Activated T-cell treated with anti-CD3 and anti-CD28 coated beads for 1 hour (primary cell): ENCODE results near the gene ALDH3A1.
"Not testable (repeated sequence)": the region's sequence is repeated elsewhere in the genome, so short reads cannot be mapped to it uniquely, and the experiment has no call there.

ENCODE experiments used
- DNase-seq: peaks from one replicate; pipeline ENCODE4 v3.0.0-alpha.2; 2020; ENCODE audit warnings: low read depth

ALDH3A1 gene

DNA sequence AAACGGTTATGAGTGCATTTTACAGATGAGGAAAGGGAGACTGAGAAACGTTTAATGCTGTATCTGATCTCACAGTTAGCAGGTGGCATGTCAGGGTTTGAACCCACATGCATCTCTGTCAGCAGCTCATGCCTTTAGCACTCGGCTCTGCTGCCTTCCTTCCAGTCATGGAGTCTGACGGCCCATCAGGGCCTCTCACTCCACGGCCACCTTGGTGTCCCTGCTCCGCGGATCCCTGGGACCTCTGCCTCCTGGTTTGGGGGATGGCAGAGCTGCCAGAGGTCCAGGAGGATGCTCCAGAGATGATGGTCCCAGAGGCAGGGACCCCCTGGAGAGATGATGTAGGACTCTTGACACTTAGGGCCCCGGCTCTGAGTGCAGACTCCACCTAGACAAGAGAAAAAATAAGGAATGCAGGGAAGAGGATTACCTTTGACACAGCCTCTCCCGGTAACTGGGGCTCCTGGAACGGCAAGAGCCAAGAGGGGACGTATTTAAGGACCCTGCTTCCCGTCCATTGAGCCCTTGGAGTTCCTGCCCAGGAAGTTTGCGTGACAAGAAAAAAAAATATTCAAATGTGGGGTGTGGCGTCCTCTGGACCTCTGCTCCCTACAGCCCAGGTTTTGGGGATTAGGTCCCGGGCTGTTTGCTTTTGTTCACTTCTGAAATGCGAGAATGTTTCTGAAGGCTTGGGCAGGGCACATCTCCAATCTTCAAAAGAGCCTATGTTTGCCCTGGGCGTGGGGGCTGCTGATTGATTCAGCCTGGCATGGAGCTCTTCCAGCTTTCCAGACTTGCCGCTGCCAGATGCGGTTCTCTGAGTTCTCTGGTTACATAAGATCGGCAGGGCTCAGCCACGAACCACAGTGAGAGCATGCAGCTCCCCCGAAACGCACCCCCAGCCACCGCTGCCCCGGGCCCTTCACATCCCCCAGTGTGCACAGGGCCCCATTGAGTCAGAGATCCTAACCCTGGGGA, at the start of gene ALDH3A1:
Gene ALDH3A1 (minus strand): TSS at position 470 of the 978 bp plus-strand sequence. CDS start 3,169 bp downstream, outside the sequence.
- no peak for DNase-seq

DNA sequence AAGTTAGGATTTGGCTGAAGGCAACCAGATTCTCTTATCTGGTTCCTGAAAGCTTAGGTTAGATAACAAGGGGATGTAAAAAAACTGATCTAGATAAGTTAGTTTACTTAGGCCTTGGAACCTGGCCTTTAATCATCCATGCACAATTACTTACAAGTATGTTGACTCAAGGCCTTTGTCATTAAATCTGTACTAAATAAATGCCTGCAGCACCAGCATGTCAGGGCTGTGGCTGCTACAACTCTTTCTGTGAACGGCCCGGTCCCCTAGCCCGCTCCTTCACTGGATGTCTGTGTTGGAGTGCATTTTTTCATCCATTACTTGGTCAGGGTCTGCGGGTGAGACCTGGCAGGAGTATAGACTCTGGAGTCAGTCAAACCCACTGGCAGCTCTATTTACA, 48.4 kb upstream of the ALDH3A1 start:
- DNase-seq: no peak

DNA sequence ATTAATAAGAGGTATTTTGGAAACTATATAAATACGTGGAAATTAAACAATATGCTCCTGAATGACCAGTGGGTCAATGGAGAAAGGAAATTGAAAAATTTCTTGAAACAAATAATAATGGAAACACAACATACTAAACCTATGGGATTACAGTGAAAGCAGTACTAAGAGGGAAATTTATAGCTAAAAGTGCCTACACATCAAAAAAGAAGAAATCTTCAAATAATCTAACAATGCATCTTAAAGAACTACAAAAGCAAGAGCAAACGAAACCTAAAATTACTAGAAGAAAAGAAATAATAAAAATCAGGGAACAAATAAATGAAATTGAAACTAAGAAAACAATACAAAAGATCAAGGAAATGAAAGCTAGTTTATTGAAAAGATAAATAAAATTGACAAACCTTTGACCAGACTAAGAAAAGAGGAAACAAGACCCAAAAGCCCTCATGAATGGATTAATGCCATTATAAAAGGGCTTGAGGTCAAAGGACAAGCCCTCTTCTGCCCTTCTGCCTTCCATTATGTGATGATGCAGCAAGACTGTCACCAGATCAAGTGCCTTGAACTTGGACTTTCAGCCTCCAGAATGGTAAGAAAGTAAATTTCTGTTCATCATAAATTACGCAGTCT, 43.9 kb upstream of the ALDH3A1 start:
- no peak for DNase-seq

DNA sequence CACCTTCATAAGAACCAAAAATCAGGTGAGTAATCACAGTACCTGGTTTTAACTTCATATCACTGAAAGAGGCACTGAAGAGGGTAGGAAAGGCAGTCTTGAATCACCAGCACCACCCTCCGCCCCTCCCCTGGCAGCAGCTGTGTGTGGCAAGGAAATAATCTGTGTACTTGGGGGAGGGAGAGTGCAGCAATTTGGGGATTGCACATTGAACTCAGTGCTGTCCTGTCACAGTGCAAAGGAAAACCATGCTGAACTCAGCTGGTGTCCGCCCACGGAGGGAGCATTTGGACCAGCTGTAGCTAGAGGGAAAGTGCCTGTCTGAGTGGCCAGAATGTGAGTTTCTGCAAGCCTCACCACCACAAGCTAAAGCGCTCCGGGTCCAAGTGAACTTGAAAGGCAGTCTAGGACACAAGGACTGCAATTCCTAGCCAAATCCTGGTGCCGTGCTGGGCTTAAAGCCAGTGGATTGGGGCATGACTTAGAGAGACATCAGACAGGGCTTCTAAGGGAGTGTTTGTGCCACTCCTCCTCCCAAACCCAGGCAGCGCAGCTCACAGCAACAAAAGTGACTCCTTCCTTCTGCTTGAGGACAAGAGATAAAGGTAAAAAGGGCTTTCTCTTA, 39.7 kb upstream of the ALDH3A1 start:
- no peak for DNase-seq

DNA sequence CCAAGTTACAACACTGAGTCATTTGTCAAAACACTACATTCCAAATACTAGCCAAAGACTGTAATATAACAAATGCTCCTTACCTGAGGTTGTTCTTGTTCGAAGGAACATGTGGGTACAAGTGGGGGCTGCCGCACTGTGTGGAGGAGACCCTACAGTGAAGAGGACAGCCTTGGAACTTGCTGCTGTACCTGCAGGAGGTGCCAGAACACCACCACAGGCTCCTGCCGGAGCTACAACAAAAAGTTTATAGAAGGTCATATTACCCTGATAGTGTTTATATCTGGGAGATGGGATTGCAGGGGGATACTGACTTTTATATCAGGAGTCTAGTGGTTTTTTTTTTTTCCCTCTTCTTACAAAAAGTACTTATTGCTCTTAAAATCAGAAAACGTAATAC, 37.8 kb upstream of the ALDH3A1 start:
- no peak for DNase-seq

DNA sequence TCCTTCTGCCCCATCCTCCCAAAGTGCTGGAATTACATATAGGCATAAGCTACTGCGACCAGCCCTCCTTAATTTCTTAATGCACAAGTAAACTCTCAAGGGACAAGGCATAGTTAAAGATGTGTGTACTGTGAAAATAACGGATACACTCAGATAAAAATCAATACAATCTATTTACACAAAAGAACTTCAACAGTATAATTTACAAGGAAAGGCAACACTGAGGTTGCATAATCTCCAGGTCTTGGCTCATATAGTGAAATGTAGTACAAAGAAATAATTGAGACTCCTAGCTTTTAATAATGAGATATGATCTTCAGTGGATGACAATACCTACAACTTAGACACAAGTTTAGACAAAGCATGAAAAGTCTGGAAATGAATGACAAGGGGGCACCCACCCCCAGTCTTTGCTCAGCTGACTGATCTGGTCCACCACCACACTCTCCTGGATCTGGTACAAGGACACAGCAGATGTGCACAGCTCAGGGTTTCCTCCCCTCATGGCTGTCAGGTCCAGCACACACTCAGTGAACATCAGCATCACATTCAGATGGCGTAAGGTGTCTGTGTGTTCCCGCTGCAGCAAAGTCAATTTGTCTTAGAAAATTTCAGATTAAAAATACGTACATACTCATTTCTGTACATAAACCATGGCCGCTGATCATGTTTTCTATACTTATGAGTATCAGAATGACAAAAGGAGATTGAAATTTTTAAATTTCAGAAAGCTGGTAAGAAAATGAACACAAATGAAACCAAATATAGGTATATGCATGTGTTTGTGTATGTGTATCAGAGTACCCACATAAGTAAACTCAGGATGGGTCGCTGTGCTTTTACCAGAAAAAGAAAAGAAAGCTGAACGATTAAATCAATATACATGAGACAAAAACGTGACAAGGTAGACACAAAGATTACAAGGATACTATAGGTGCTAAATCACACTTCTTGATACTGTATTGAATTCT, 33.7 kb upstream of the ALDH3A1 start:
- DNase-seq: no peak

DNA sequence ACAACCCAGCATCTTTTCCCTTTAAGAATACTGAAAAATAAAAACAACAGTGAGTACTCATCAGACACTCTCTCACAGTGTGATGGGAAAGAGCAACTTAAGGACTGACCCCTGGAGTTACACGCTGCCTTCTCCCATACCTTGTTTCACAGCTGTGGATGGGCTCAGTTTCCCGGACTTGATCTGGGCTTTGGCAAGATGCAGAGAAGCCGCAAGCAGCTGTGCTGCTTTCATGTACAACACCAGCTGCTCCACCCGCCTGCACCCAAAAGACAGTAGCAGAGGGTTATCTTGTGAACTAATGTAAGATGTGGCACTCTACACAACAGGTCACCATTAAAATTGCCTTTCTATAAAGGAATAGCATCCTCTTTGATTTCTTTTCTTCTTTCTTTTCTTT, 32.7 kb upstream of the ALDH3A1 start:
- DNase-seq: no peak

DNA sequence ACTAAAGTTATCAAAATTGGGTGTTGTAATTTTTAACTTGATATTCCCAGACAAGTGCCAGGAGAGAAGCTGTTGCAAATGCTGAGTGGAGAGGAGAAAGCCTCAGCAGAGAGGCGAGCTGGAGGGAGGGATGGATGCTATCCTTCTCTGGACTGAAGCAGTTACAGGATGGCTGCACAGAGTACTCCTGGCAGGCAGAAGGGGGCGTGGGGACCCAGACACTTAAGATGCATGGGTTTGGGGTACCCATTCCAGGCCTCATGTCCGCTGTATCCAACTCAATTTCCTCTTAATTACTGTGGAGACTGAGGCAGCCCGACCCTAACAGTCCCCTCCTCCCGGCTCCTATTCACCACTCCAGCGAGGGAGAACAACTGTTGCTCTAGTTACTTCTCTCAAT, 25.4 kb upstream of the ALDH3A1 start:
- no peak for DNase-seq

DNA sequence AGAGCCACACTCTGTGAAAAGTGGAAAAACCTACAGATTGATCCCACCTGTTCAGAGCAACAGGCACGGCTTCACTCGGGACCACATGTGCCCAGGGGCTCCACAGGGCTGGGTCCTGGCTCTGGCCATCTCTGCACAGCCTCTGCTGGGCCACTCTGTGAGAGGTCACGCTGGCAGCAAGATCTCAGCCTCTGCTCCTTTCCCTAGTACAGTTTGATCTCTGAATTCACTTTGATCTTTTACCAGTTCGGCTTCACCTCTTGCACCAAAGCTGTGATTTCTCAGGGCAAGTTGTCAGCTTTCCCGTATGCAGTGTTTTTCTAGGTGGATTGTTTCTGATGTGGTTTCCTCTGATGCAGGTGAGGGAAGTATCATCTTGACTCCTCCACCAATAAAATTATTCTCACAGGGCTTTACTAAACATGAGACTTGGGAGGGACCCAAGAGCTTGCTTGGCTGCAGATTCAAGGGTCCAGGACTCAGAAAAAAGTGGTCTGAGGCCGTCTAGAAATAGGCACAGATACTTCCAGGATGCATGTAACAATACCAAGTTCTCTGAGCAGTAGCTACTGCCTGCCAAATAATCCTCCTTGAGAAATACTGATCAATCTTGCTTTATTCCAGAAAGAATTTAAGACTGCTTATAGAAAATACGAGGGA, 24.0 kb upstream of the ALDH3A1 start:
- DNase-seq: no peak

DNA sequence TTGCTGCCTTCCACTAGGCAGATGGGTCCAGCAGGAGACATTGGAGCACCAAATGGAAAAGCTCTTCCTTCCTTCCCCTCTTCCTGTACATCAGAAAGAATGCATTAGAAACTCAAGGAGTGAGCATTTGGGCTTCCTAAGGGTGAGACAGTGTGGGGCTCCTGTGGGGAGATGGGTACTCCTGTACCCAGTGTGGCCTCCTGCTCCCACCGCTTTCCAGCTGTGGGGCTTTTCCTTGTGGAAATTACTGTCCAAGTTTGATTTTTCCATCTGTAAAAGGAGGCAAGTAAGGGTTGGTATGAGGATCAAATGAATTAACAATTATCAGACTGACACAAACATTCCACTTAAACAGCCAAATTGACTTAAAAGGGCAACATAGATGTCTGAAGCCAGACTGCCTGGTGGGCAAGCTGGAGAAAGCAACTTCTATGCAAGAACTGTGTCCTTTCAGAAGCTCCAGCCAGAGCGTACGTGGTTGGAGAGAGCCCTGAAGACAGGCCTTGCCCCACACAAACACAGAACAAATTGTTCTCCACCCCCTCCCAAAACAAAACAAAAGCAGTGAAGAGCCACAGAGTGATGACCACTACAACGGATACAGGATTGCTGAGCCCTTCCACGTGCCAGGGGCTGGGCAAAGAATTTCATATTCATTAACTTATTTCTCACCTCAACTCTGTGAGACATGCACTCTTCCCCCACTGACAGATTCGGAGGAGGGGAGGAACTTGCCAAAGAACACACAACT, 23.1 kb upstream of the ALDH3A1 start:
- DNase-seq: no peak

DNA sequence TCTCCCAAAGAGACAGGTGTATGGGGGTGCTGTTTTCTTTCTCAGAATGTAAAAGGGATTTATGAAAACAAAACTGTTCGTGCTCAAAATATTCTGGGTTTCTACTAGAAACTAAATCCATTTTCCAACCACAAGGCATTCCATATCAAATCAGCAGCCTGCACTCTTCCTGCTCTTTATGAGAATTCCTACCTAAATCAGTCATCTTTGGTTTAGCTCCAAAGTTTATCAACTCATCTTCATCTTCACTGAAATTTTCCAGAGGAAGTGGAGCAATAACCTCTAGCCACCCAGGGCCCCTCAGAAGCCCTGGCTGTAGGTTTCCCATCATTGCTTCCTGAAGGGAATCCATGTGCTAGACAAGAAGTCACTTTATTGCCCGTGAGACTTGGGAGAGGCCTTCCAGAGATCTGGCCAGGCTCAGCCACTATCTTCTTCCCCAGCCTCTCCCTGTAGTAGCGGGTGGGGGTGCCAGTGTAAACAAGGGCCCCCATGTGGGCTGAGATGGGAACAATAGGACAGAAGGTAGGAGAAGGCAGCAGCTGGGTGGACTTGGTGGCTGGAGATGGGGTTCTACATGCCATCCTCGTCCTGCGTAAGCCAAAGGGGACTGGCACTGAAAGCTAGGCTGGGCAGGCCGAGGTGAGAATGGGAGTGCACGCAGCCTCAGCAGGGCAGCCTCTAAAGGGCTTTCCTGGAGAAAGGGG, 22.0 kb upstream of the ALDH3A1 start:
- no peak for DNase-seq

DNA sequence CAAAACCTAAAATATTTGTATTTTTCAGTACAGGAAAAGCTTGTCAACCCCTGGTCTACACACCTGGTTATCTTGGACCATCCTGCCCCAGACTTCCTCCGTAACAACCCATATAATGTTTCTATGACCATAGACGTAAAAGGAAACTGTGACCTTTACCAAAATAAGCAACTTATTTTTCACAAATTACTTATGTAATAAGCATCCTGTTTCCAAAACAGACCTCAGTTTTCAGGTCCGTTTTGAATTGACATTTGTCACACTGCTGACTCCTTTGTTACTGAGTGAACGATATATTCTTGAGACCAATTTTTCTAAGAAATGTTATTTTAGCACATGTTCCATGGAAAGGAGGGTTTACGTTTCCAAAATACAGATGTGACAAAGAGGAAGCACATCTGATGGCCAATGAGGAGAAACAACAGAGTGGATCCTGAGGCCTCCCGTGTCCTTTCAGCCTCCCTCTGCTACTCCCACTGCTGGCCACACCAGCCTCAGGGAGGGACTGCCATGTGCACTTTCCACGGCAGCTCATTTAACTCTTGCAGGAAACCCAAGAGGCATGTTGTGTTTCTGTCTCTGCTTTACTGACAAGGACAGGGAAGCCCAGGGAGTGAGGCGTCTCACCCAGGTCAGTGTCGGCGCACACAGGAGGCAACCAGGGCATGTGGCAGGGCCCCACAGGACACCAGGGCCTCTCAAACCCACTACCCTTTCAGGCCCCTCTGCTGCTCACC, 20.1 kb upstream of the ALDH3A1 start:
- DNase-seq: no peak

DNA sequence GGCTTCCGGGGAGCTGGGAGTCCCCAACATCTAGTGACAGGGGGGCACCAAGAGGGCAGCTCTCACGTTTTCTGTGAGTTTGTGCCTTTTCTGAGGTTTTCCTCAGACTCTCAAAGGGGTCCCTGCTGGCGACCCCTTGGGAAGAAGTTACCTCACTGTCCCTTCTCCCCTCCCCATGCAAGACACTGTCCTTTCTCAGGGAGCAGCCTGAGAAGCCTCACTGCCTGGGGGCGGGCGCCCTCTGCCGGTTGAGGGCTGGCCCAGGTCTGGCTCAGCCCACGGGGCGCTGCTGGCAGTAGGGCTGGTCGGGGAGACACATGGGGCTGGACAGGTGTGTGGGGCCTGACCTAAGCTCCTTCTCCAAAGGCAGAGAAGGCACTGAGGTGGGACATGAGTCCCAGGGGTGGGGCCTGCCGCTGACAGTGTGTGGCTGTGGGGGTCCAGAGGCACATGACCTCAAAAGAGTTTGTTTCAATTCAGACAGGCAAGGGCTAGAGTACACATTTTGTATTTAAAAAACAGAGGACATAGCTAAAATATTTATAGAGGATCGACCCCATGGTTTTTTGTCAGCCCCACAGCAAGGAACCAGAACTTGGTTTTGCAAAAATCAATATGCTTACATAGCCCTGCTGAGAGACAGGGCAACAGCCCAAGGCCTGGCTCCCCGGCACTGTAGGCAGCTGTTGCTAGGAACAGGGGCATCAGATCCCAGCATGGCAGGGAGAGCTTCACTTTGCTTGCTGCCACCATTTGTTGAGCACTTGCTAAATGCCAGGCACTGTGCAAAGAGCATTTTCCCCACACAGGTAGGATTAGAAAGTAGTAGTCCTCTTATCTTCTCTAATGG, 18.5 kb upstream of the ALDH3A1 start:
- peak; percentile 85 for DNase-seq

DNA sequence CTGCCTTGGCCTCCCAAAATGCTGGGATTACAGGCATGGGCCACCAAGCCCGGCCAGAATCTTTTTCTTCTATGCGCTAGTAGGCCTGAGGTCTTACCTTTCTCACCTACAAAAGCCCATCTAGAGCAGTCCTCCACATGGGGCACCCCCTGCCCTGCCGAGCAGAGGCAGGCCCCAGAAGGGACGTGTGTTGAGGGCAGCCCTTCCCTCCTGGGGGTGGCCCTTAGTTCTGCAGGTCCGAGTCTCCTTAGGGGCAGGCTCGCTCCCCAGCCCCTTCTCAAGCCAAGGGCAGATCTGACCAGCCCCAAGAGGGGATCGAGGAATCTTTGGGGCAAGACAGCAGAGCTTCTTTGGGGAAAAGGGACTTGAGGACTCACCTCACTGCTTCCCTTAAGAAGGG, 17.9 kb upstream of the ALDH3A1 start:
- no peak for DNase-seq

DNA sequence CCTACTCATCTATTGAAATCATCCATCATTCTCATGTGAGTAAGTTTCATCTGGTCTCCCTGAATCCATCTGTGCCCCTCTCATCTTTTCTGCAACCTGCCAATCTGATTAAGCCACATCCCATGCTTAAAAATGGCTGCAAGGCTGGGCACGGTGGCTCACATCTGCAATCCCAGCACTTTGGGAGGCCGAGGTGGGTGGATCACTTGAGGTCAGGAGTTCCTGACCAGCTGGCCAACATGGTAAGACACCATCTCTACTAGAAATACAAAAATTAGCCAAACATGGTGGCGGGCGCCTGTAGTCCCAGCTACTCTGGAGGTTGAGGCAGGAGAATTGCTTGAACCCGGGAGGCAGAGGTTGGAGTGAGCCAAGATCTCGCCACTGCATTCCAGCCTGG, 15.9 kb upstream of the ALDH3A1 start:
- DNase-seq: not testable (repeated sequence)

DNA sequence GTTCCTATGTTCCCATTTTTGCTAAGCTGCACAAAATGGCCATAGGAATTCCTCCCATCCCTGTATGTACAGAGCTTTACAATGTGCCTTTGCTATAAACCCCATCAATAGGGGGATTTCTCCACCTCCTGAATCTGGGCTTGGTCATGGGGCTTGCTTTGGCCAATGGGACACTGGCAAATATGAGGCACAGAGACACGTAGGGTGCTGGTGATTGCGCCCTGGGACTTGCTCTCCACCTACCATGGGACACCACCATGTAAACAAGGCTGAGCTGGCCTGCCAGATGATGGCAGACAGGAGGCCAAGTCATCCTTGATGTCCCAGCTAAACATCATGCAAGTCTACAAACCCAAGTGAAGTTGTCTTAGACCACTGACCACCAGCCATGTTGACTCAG, 15.3 kb upstream of the ALDH3A1 start:
- DNase-seq: no peak

DNA sequence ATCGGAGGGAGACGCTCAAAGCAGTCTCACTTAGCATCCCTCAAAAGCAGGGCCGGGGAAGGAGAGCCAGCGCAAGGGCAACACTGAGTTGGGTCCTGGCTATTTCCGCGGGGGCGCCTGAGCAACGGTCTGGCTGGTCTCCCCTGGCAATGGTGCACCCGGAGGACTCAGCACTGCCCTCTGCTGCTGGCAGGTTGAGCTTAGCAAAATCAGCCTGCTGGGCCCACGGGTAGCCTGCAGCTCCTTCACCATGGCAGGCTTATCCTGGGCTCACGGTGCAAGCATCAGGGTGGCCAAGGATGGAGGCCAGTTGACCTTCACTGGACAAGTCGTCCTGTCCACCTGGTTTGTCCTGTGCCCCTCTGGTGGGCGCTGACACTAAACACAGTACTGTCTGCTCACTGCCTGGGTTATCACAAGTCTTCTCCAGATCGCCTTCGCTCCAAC, 14.4 kb upstream of the ALDH3A1 start:
- DNase-seq: peak; percentile 38

DNA sequence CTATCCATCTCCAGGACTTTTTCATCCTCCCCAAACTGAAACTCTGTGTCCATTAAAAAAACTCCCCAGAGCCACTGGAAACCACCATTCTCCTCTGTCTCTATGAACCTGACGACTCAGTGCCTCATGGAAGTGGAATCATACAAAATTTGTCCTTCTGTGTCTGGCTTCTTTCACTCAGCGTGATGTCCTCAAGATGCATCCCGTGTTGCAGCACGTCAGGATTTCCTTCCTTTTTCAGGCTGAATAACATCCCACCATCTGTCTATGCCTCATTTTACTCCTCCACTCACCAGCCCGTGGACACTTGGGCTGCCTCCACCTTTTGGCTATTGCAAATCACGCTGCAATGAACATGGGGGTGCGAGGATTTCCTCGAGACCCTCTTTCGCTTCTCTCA, 12.6 kb upstream of the ALDH3A1 start:
- DNase-seq: no peak
